ENCODE measurements around the gene CNDP1.
"Not testable (repeated sequence)": the region's sequence is repeated elsewhere in the genome, so short reads cannot be mapped to it uniquely, and the experiment has no call there.

Gene CNDP1

DNA sequence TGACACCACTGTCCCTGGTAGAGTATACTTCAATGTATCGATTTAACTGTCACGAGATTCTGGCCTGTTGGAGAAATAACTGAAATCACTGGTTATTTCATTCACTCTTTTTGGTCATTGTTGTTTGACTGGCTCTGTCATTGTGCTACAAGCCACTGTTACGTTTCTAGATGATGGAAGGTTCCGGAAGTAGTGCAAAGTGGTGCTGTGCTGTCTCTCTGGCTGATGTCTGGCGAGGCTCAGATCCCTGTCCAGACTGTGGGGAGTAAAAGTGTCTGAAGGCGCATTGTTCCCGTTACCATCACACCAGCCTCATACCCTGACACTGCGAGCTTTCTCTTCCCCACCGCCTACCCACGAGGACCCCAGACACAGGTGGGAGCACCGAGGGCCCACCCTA lies 11.7 kb downstream of the CNDP1 start:
- DNase-seq (ENCODE audit: low spot score), result no peak

DNA sequence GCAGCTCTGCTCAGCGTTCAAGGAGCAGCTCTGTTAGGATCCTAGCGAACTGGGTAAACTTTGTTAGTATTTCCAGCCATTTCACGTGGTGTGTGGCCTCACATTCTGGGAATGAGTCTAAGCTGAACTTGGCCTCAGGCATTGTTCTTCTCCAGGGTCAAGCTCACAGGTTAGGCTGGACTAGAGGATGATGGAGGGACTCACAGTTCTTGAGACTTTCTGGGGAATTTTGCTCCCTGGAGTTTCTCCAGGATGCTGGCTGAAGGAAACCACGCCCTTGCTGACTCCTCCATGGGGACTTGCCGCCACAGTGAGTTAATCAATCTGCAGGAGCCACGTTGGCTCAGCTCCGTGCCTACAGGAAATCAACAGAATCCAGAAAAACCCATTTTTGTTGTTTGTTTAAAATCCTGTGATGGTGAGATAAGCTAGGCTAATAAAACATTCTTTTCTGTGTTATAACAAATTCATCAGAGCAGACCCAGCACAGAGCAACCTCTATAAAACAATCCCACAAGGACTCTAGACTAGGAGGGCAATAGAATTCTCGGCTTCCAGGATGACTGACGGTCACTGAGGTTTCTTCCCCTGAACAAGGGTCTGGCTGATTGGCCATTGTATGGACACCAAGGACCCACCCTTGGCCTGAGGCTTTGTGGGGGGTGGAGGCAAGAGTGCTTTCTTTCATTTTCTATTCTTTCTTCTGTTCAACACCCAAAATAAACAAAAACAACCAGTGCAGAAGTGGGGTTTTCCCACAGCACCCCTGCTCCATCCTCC lies 12.6 kb downstream of the CNDP1 start:
- DNase-seq (ENCODE audit: low spot score), result no peak

DNA sequence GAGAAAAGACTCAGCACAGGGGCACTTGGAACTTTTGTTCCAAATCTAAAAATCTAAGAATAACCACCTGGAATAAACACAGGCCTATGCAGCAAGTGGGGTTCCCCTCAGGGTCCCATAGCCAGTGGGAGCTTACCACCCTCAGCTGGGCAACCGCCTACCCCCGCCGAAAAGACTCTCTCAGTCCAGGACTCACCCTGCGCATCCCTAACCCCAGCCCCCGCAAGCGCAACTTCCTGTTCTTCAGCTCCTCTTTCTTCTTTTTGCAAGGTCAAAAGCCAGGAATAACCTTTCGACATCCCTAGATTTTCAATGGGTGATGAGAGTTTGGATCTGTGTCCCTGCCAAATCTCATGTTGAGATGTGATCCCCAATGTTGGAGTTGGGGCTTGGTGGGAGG lies 13.6 kb downstream of the CNDP1 start:
- no peak for DNase-seq (ENCODE audit: low spot score)

DNA sequence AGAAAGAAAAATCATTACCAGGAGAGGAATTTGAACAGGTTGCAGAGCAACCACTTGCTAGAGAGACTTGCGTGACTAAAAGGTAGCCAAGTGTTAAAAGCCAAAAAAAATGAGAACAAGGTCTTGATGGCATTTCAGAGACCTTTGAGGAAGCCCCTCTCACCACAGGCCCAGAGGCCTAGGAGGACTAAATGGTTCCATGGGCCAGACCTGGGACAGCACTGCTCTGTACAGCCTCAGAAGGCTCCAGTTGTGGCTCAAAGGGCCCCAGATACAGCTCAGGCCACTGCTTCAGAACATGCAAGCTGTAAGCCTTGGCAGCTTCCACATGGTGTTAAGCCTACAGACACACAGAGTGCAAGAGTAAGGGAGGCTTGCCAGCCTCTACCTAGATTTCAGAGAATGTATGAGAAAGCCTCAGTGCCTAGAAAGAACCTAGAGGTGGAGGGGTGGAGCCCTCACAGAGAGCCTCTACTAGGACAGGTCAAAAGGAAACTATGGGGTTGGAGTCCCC lies 15.3 kb downstream of the CNDP1 start:
- DNase-seq (ENCODE audit: low spot score), result no peak

DNA sequence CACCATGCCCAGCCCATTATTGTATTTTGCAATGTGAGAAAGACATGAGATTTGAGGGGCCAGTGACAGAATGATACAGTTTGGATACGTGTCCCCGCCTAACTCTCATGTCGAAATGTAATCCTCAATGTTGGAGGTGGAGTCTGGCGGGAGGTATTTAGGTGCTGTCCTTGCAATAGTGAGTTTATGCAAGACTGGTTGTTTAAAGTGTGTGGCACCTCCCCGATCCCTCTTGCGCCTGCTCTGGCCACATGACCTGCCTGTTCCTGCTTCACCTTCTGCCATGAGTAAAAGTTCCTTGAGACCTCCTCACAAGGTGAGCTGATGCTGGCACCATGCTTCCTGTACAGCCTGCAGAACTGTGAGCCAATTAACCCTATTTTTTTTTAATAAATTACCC lies 16.6 kb downstream of the CNDP1 start:
- no peak for DNase-seq (ENCODE audit: low spot score)

DNA sequence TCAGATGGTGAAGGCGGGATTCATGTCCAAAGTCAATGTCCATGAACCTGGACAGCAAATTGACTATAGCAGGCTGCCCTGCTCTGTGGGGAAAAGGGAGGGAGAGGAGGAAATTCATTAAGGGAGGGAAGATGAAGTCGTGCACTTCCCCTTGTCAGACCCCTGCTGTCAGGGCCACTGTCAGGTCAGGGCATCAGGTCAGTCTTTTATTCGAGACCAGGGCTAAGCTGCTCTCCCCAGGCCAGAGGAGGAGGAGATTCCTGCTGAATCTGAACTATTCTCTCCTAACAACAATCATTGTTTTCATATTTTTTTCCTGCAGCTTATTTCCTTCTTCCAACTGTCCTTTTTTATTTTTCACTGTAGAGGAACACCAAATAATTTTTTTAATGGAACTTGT lies 17.2 kb downstream of the CNDP1 start:
- DNase-seq (ENCODE audit: low spot score), result no peak

DNA sequence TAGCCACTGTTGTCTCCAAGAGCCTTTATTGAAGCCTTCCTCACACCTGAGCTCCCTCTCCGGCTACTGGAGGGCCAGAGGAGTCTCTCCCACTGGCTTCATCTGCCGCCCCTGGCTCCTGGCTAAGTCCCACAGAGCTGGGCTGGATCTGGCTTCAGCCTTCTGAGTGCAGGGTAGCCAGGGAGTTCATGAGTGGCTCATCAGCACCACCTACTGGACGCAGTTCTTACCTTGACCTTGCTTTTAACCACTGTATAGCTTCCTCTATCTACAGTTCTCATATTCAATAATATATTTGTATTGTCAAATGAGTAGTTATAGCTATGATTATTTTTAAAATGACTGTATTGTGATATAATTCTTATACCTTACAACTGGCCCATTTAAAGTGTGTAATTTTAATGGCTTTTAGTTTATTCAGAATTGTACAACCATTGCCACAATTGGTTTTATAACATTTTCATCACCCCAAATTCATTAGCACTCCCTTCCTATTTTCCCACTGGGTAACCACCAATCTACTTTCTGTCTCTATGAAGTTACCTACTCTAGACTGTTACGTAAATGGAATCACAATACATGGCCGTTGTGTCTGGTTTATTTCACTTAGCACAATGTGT lies 17.7 kb downstream of the CNDP1 start:
- peak; percentile 79 for DNase-seq (ENCODE audit: low spot score)

DNA sequence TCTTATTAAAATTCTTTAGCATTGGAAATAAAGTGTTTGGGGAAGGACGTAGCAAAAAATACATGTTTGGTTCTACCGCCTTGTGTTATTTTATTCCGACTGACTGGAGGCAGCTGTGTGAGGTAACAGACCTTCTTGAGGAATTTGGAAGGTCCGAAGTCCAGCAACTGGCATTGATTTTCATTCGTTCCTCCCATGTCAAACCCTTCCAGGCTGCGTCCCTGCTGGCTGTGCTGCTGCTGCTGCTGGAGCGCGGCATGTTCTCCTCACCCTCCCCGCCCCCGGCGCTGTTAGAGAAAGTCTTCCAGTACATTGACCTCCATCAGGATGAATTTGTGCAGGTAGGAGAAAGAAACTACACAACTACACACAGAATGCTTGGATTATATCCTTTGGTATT lies 21.8 kb downstream of the CNDP1 start:
- no peak for DNase-seq (ENCODE audit: low spot score)

DNA sequence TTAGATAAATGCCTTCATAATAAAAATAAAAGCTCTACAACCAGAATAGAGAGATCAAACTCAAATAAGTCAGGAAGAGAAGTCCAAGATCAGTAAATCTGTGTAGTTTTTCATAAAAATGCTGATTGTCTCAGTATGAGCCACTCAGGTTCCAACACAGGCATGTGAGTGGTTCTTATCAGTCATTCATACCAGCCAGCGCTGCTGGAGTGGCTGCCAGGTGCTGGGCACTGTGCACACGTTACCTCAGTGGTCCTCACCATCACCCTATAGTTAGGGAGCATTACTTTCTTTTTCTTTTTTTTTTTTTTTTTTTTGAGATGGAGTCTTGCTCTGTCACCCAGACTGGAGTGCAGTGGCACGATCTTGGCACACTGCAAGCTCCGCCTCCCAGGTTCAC lies 23.8 kb downstream of the CNDP1 start:
- DNase-seq (ENCODE audit: low spot score), result no peak

DNA sequence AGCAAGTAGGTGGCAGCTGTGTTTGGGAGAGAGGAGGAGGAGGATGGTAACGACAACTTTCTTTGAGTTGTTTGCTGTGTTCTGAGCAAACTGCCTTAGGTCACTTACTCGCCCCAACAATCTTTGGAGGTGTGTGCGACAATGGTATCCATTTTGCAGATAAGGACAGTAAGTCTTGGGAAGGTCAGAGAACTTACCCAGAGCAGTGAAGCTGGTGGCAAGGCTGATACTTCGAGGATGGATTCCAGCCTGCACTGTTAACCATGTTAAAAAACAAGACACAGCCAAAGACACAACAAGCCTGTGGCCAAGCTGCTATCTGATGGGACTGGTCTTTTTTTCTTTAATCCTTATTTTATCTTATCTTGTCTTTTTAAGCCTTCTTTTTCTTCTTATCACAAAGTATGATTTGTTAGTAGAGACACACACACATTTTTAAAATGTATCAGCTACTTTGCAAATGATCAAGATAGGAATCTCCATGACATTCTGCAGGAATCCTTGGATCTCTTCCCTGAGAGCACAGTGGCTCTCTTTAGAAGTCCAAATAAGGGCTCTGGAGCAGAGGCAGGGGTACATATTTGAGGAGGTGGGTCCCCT lies 27.9 kb downstream of the CNDP1 start:
- no peak for DNase-seq (ENCODE audit: low spot score)

DNA sequence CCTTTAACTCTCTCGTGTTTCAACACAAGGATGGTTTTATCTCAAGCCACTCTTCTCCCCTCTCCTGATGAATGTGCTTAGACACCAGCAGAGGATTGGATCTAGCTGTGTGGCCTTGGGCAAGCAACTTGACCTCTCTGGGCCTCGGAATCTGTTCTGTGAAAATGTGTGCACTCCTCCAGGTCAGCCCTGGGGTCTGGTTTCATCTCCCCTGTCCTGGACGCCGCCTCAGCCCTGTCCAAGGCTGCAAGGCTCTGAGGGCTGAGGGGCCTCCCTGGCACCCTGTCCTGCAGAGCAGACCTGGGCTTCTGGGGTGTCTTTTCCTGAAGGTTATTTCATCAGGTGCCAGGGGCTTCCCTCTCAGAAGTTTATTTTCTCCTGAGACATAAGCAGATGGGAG lies 28.5 kb downstream of the CNDP1 start:
- no peak for DNase-seq (ENCODE audit: low spot score)

DNA sequence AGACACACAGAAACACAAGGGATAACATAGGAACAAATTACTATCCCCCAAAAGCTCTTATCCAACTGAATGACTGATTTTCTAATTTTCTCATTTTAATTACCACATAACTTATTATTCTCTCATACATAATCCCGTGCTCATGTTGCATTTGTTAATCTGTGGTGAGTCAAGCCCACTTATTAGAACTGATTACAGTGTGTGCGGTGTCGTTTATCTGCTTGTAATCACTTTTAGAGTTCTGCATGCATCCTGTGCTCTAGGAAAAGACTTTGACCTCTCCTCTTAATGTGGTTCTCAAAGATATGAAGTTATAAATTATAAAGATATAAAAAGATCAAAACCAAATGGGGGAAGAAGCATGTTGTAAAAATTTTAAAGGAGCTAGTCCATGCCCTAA lies 29.7 kb downstream of the CNDP1 start:
- no peak for DNase-seq (ENCODE audit: low spot score)

DNA sequence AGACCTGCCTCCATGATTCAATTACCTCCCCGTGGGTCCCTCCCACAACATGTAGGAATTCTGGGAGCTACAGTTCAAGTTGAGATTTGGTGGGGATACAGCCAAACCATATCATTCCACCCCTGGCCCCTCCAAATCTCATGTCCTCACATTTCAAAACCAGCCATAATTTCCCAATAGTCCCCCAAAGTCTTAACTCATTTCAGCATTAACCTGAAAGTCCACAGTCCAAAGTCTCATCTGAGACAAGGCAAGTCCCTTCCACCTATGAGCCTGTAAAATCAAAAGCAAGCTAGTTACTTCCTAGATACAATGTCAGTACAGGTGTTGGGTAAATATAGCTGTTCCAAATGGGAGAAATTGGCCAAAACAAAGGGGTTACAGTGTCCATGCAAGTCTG lies 30.9 kb downstream of the CNDP1 start:
- DNase-seq (ENCODE audit: low spot score), result not testable (repeated sequence)

DNA sequence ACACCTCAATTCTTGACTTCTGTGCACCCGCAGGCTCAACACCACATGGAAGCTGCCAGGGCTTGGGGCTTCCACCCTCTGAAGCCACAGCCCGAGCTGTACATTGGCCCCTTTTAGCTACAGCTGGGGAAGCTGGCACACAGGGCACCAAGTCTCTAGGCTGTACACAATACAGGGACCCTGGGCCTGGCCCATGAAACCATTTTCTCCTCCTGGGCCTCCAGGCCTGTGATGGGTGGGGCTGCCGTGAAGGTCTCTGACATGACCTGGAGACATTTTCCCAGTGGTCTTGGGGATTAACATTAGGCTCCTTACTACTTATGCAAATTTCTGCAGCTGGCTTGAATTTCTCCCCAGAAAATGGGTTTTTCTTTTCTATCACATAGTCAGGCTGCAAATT lies 31.7 kb downstream of the CNDP1 start:
- DNase-seq (ENCODE audit: low spot score), result not testable (repeated sequence)

DNA sequence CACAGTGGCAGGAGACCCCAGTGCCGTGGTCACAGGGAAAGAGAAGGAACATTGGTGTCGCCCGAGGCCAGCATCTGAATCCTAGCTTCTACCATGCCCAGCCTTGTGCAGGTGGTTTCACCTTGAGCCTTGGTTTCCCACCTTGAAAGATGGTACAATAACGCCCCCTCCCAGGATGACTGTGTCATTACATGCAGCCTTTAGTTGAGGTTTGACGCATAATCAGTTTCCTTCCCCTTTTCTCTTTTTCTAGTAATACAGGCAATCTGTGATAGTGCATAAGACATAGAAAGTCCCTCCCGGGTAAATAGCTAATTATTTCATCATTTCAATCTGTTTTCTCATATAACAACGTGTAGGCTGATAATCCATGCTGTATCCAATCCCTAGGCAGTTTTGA lies 33.5 kb downstream of the CNDP1 start:
- no peak for DNase-seq (ENCODE audit: low spot score)

DNA sequence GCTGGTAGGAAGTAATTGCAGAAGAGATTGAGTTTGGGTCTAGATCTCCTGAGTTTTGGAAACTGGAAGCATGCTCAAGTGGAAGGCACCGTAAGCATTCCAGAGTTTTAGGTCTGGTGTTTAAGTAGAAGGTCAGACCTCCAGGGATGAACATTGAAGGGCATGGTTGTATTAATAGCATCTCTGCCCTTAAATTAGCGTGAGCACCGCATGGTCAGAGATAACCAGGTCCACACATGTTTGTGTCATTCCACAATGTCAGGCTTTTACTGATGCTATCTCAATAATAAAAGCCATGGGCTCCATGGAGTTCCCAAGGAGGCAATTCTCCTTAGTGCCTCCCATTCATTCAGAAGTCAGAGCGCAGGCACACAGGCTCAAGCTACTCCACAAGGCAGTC lies 35.1 kb downstream of the CNDP1 start:
- DNase-seq (ENCODE audit: low spot score), result no peak

DNA sequence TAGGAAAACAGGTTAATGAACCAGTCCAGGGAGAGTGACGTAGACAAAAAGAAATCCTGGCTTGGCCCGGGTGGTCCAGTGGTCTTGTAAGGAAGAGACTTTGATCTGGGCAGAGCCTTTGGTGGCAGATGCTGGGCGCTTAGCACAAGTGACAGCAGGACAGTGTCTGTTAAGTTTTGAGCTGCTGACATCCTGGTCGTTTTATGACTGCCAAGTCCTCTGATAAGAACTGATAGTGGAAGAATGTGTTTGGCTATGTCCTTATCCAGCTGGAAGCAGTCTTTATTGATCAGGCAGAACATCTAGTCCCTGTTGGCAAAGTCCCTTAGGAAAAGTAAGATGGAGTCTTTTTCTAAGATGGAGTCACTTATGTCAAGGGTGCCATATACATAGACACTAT lies 36.0 kb downstream of the CNDP1 start:
- DNase-seq (ENCODE audit: low spot score), result no peak

DNA sequence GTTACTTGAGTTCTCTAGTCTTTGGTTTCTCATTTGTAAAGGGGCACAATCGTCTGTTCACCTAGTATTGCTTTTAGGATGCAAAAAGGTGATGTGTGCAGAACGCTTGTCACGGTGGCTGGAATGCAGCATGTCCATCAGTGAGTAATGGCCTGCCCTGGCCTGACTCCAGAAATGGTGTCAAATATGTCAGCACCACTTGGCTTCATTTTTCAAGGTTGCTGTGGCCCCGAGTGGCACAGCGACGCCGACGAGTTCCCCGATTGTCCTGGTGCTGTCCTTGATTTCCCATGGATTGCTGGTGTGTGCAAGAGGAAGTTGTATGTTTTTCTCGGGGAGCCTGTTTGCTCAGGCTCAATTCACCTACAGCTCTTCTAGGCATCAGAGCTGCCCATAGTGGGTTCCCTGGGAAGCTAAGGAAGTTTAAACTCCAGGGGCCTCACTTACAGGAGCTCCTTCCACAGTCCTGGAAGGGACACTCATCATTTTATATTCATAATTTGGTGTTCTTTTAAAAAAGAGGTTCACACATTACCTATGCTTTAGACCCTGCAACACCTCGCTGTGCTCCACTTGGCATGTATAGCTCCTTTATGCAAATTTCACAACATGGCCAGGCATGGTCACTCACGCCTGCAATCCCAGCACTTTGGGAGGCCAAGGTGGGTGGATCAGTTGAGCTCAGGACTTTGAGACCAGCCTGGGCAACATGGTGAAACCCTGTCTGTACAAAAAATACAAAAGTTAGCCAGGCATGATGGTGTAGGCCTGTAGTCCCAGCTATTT lies 37.8 kb downstream of the CNDP1 start:
- DNase-seq (ENCODE audit: low spot score), result no peak

DNA sequence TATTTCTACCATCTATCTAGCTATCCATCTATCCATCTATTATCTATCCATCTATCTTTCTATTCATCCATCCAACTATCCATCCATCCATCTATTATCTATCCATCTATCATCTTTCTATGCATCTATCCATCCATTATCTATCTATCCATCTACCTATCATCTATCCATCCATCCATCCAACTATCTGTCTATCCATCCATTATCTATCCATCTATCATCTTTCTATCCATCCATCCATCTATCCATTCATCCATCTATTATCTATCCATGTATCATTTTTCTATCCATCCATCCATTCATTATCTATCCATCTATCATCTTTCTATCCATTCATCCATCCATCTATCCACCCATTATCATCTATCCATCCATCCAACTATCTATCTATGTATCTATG lies 38.8 kb downstream of the CNDP1 start:
- DNase-seq (ENCODE audit: low spot score), result no peak

DNA sequence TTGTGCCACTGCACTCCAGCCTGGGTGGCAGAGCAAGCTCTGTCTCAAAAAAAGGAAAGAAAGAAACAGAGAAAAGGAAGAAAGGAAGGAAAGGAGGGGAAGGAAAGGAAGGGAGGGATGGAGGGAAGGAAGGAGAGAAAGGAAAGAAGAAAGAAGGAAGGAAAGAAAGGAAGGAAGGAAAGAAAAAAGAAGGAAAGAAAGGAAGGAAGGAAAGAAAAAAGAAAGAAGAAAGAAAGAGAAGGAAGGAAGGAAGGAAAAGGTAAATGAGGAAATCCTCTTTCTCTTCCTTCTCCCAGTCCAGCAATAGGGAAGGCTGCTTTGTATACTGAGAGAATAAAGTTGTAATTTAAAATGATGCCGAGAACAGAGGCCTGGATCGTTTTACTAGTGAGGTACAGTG lies 40.6 kb downstream of the CNDP1 start:
- DNase-seq (ENCODE audit: low spot score), result no peak

DNA sequence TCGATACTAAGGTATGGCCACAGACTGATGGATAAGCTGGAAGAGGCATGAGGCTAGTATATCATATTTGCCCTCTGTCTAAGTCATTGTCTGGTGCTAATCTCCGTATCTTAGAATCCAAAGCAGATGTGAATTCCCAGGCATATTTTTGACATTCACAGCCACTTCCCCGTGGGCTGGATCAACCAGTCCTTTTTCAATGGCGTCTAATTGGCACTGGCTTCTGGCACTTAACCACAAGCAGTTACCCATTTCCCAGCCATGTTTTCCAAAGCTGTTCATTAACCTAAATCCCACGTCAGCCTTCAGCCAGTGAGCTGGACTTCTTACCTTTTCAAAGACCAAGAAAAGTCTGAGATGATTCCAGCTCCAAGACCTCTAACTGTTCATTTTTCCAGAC lies 42.7 kb downstream of the CNDP1 start:
- DNase-seq (ENCODE audit: low spot score), result no peak

DNA sequence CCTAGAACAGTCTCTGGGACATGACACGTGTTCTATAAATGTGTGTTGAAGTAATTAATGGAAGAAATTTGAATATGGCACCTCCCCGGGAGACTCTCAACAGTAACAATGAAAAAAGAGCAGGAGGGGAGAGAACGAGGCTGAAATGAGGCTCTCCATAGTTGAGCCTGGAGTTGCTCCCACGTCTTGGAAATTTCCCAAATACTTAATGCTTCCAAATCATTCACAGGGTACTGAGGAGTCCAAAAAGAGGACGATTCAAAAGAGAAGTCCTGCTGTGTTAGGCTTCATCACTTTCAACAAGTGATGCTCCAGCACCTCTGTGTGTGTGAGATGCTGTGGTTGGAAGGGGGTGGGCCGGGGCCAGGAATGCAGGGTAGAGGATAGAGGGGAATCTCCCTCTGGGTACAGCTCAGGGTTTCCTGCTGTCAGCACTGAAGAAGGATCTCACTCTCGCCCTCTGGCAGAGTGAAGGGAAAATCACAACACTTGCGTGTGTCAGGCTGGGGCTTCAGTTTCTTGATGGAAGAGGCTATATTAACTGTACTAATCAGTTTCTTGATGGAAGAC lies 45.3 kb downstream of the CNDP1 start:
- DNase-seq (ENCODE audit: low spot score), result no peak

All from hematopoietic multipotent progenitor cell treated with erythropoietin and hydrocortisone succinate and interleukin-3 and kit ligand, for 15 days (in vitro differentiated cells).